ENCODE data around the gene NLRC4.
"Not testable (repeated sequence)": the region's sequence is repeated elsewhere in the genome, so short reads cannot be mapped to it uniquely, and the experiment has no call there.

Gene NLRC4

GRCh38 chr2:32246911-32247310 lies 17.8 kb downstream of the NLRC4 start:
- no peak for DNase-seq

- no peak for DNase-seq
These were observed 22.4 kb downstream of the NLRC4 start for GRCh38 chr2:32242331-32242730.

- no peak for DNase-seq
These were observed 26.7 kb downstream of the NLRC4 start for GRCh38 chr2:32237996-32238395.

GRCh38 chr2:32237488-32237887 lies 27.2 kb downstream of the NLRC4 start:
- DNase-seq: no peak

GRCh38 chr2:32235315-32235714 lies 29.4 kb downstream of the NLRC4 start:
- DNase-seq: no peak

- no peak for DNase-seq
These were observed 32.7 kb downstream of the NLRC4 start for GRCh38 chr2:32231959-32232358.

- DNase-seq: no peak
These were observed 35.1 kb downstream of the NLRC4 start for GRCh38 chr2:32229635-32230034.

- no peak for DNase-seq
These were observed 36.5 kb downstream of the NLRC4 start for GRCh38 chr2:32228181-32228580.

GRCh38 chr2:32227492-32227891 lies 37.2 kb downstream of the NLRC4 start:
- no peak for DNase-seq

- DNase-seq: no peak
These were observed 41.7 kb downstream of the NLRC4 start for GRCh38 chr2:32222966-32223365.

- no peak for DNase-seq
These were observed 44.2 kb downstream of the NLRC4 start for GRCh38 chr2:32220445-32220844.

- DNase-seq: no peak
These were observed 52.4 kb downstream of the NLRC4 start for GRCh38 chr2:32212295-32212694.

GRCh38 chr2:32210767-32211408 lies 53.8 kb downstream of the NLRC4 start:
- no peak for DNase-seq

- DNase-seq: not testable (repeated sequence)
These were observed 61.3 kb downstream of the NLRC4 start for GRCh38 chr2:32203428-32203827.

GRCh38 chr2:32200814-32201213 lies 63.9 kb downstream of the NLRC4 start:
- no peak for DNase-seq

- no peak for DNase-seq
These were observed 72.3 kb downstream of the NLRC4 start for GRCh38 chr2:32192418-32192817.

- DNase-seq: no peak
These were observed 75.7 kb downstream of the NLRC4 start for GRCh38 chr2:32189011-32189410.

- DNase-seq: no peak
These were observed 82.0 kb downstream of the NLRC4 start for GRCh38 chr2:32182667-32183066.

Data from NCI-H510A treated with DMSO at 0.1 percent for 48 hours (cell line).